ENCODE data around the gene ANKRD62. TPM values are rescaled to one million over a fixed set of nuclear protein-coding genes. Genes with fewer than 3 reads are reported as not detected.

Gene ANKRD62
- total and polyA plus RNA-seq, 2 of the 4 experiments (the other 2 are of a cell fraction), result not detected

DNA sequence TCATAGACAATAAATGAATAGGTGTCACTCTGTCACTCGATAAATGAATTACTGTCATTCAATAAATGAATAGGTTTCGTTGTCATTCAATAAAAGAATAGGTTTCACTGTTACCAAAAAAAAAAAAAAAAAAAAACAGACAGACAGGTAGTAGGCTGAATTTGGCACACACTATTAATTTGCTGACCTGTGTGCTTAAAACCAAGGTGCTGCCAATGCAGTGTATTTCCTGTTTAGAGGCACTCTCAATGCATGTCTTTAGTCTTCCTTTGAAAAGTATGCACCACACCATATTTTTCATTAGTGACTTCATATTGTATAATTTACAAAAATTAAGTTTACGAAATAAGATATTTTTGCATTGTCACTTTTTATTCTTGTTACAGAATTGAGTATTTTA, 16.2 kb downstream of the ANKRD62 start:
- Histone ChIP-seq H3K4ac (ENCODE audit: low read depth, low read length) (no peak overlapping the region), H4K8ac (ENCODE audit: low read depth in 2 of 2, low read length in 2 of 2) (no peak overlapping the region), H3K79me1 (ENCODE audit: low read depth in 1 of 2, low read length in 2 of 2) (no peaks in the 10 kb centered on the region), H3K14ac (replicated peaks; ENCODE audit: low read depth, low read length) (no peak overlapping the region), H4K91ac (ENCODE audit: insufficient read depth, low read depth, low read length) (no peak overlapping the region), H2AK9ac (replicated peaks; ENCODE audit: low read depth, low read length, poor library complexity) (no peak overlapping the region), H2BK15ac (ENCODE audit: low read depth, low read length) (no peak overlapping the region), H2BK5ac (ENCODE audit: low read depth, low read length, poor library complexity, severe bottlenecking) (no peak overlapping the region), H2AK5ac (ENCODE audit: low read depth, low read length) (no peak overlapping the region), H3K27me3 (ENCODE audit: control insufficient read depth, insufficient read depth, low read length) (no peaks in the 10 kb centered on the region; the same call in 1 of the 2 replicates), H3K23ac (ENCODE audit: low read depth, low read length) (no peak overlapping the region), H3K56ac (ENCODE audit: extremely low read depth, insufficient read depth, low read length) (no peak overlapping the region), H3K9me1 (ENCODE audit: insufficient read depth, low read length) (no peaks in the 10 kb centered on the region), H3K36me3 (ENCODE audit: control insufficient read depth, insufficient read depth, low read length) (no peaks in the 10 kb centered on the region), H3K27ac (ENCODE audit: insufficient read depth, low read length) (no peak overlapping the region), H2BK20ac (ENCODE audit: low read depth, low read length) (no peak overlapping the region), H3K9me3 (ENCODE audit: control insufficient read depth, insufficient read depth, low read length) (no peaks in the 10 kb centered on the region), H3K4me1 (ENCODE audit: control insufficient read depth, insufficient read depth, low read length) (no peaks in the 10 kb centered on the region), H3K9ac (ENCODE audit: low read depth, low read length) (no peak overlapping the region), H4K20me1 (ENCODE audit: insufficient read depth, low read length) (no peaks in the 10 kb centered on the region), H3K4me2 (ENCODE audit: low read depth, low read length) (no peak overlapping the region), H4K5ac (ENCODE audit: low read depth, low read length) (no peak overlapping the region), H3K18ac (ENCODE audit: low read depth, low read length) (no peak overlapping the region), H3K4me3 (ENCODE audit: insufficient read depth, low read depth, low read length) (no peak overlapping the region), H2AFZ (replicated peaks; ENCODE audit: low read length, poor library complexity) (no peak overlapping the region), H2BK120ac (ENCODE audit: low read depth, low read length) (no peak overlapping the region)
- in situ Hi-C loops (cut with MboI; ENCODE audit: low sequenced_read_pairs), result no loop called here
- no peak for DNase-seq
- ATAC-seq (ENCODE audit: low read depth), result no peak
- no peak for TF ChIP-seq BHLHE40 (IDR thresholded peaks at IDR 0.05; ENCODE audit: low read depth, low read length)
- WGBS, 2 experiments (ENCODE audit: extremely low coverage in 2 of 2, insufficient read length in 1 of 2), result no CpG with 5 or more reads among the region's 3 CpGs
- POLR2A ChIA-PET (ENCODE audit: unreplicated experiment), result no interaction called here
- CTCF ChIA-PET, result interaction anchor here (0.6 kb wide), 1 partner anchor 1939 kb away, joined by 3 read pairs; no protein-coding TSS in a partner anchor
- BruUV-seq (replicated peaks), result no TSS peak
- intact Hi-C loops (cut with micrococcal nuclease), result loop anchor here (10.0 kb wide), 1 partner anchor 375 kb away; no protein-coding TSS in a partner anchor
- dilution Hi-C loops (cut with HindIII; ENCODE audit: low sequenced_read_pairs, unreplicated experiment), result no loop called here

All from IMR-90 (cell line).